Mesothelial cell of epicardium (in vitro differentiated cells): ENCODE results near the gene ADGRL3. TPM values are rescaled to one million over a fixed set of nuclear protein-coding genes. Genes with fewer than 3 reads are reported as not detected.

ENCODE experiments used
- DNase-seq, 2 experiments: peaks; one replicate each; pipeline ENCODE4 v3.0.0; 2021; ENCODE audit warnings: low spot score in 2 of 2; ENCODE audit not compliant: unreplicated experiment in 2 of 2
- H3K27ac Mint-ChIP-seq: 2 replicates; pipeline ENCODE4 v1.8.0; 2021; ENCODE audit warnings: mixed read lengths
- H3K27me3 Mint-ChIP-seq: 2 replicates; pipeline ENCODE4 v1.8.0; 2021; ENCODE audit warnings: low read depth, mixed read lengths
- H3K36me3 Mint-ChIP-seq: 2 replicates; pipeline ENCODE4 v1.8.0; 2021; ENCODE audit warnings: mixed read lengths
- H3K4me1 Mint-ChIP-seq: 2 replicates; pipeline ENCODE4 v1.8.0; 2021; ENCODE audit warnings: mixed read lengths
- H3K4me3 Mint-ChIP-seq: 2 replicates; pipeline ENCODE4 v1.8.0; 2021; ENCODE audit warnings: mild to moderate bottlenecking, moderate library complexity, mixed read lengths
- H3K9me3 Mint-ChIP-seq: 2 replicates; pipeline ENCODE4 v1.8.0; 2021; ENCODE audit warnings: mixed read lengths
- total RNA-seq: library from RNA; stranded (reverse); gene quantifications from 3 replicates; pipeline ENCODE4 v1.2.1, GENCODE V29; 2021
- TF ChIP-seq, protein P1 (sequence below): fragments of 200-600 bp; sonication (generic); IDR thresholded peaks from one replicate; pipeline ENCODE4 v1.5.0; 2021; ENCODE audit warnings: antibody characterized with exemption; ENCODE audit not compliant: unreplicated experiment

Gene ADGRL3
- total RNA-seq, 1 donor from 2014 or later = 68.3 TPM

GRCh38 chr4:61545902-61546480, 345.9 kb downstream of the ADGRL3 start:
- H3K4me1 Mint-ChIP-seq = peaks cover 18% of the 10 kb centered on the region
- TF ChIP-seq, protein P1, sequence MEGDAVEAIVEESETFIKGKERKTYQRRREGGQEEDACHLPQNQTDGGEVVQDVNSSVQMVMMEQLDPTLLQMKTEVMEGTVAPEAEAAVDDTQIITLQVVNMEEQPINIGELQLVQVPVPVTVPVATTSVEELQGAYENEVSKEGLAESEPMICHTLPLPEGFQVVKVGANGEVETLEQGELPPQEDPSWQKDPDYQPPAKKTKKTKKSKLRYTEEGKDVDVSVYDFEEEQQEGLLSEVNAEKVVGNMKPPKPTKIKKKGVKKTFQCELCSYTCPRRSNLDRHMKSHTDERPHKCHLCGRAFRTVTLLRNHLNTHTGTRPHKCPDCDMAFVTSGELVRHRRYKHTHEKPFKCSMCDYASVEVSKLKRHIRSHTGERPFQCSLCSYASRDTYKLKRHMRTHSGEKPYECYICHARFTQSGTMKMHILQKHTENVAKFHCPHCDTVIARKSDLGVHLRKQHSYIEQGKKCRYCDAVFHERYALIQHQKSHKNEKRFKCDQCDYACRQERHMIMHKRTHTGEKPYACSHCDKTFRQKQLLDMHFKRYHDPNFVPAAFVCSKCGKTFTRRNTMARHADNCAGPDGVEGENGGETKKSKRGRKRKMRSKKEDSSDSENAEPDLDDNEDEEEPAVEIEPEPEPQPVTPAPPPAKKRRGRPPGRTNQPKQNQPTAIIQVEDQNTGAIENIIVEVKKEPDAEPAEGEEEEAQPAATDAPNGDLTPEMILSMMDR = no peak
- peak overlapping the region; percentile 21 for H3K27ac Mint-ChIP-seq
- peaks cover 15% of the 10 kb centered on the region for H3K9me3 Mint-ChIP-seq
- H3K36me3 Mint-ChIP-seq = peaks cover 9% of the 10 kb centered on the region
- H3K4me3 Mint-ChIP-seq = no peak overlapping the region
- no peak for DNase-seq
- no peaks in the 10 kb centered on the region for H3K27me3 Mint-ChIP-seq

DNA sequence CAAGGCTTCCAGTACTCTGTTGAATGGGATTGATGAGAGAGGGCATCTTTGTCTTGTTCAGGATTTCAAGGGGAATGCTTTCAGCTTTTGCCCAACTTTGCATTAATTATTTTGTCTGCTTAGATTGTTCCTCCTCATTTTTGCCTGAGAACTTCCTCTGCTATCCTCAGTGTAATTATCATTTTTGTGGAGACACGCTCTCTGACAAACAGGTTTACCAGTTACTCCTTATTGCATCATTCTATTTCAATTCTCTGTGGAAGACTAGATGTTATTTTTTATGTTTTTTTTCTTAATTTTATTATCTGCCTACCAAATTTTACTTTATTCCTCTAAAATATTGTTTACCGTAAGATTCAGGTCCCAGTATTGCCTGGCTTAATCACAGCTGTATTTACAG, 349.2 kb downstream of the ADGRL3 start:
- TF ChIP-seq, protein P1 = no peak
- no peak for DNase-seq
- H3K27me3 Mint-ChIP-seq = no peaks in the 10 kb centered on the region
- H3K9me3 Mint-ChIP-seq = peaks cover 15% of the 10 kb centered on the region
- peaks cover 10% of the 10 kb centered on the region for H3K4me1 Mint-ChIP-seq
- H3K27ac Mint-ChIP-seq = peak overlapping the region; percentile 17
- H3K4me3 Mint-ChIP-seq = no peak overlapping the region
- H3K36me3 Mint-ChIP-seq = peaks cover 11% of the 10 kb centered on the region

- no peak overlapping the region for H3K4me3 Mint-ChIP-seq
- H3K36me3 Mint-ChIP-seq = peaks cover 2% of the 10 kb centered on the region
- H3K4me1 Mint-ChIP-seq = peaks cover 38% of the 10 kb centered on the region
- H3K27ac Mint-ChIP-seq = no peak overlapping the region
- H3K27me3 Mint-ChIP-seq = no peaks in the 10 kb centered on the region
- TF ChIP-seq, protein P1 = no peak
- H3K9me3 Mint-ChIP-seq = peaks cover 2% of the 10 kb centered on the region
- no peak for DNase-seq
Observed at GRCh38 chr4:61553557-61554125, 353.5 kb downstream of the ADGRL3 start.

GRCh38 chr4:61555789-61556188, 355.7 kb downstream of the ADGRL3 start:
- H3K36me3 Mint-ChIP-seq = peaks cover 2% of the 10 kb centered on the region
- H3K27ac Mint-ChIP-seq = peak overlapping the region; percentile 88
- no peak for DNase-seq
- TF ChIP-seq, protein P1 = no peak
- peaks cover 40% of the 10 kb centered on the region for H3K4me1 Mint-ChIP-seq
- no peak overlapping the region for H3K4me3 Mint-ChIP-seq
- H3K27me3 Mint-ChIP-seq = no peaks in the 10 kb centered on the region
- H3K9me3 Mint-ChIP-seq = no peaks in the 10 kb centered on the region

DNA sequence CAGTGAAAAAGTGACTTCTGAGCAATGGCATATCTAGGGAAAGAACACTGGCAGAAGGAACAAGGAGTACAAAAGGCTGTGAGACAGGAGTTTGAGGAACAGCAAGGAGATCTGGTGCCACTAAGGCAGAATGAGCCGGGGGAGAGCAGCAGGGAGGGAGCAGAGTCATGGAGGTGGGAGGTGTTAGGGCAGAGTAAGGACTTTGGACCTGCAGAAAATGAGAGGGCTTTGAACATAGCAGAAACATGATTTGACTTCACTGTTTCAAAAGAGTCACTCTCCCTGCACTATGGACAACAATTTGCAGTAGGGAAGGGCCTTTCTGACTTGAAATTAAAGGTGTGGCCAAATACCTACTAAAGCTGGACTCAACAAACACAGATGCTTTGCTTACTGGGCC, 356.2 kb downstream of the ADGRL3 start:
- Mint-ChIP-seq H3K4me3 (no peak overlapping the region), H3K27ac (peak overlapping the region; percentile 88), H3K36me3 (peaks cover 2% of the 10 kb centered on the region), H3K27me3 (no peaks in the 10 kb centered on the region), H3K4me1 (peaks cover 40% of the 10 kb centered on the region), H3K9me3 (no peaks in the 10 kb centered on the region)
- TF ChIP-seq, protein P1 = no peak
- DNase-seq = no peak
